IMR-90 (cell line): Measurements from ENCODE around the gene ACACB. TPM values are rescaled to one million over a fixed set of nuclear protein-coding genes. Genes with fewer than 3 reads are reported as not detected.

Experiments
- ATAC-seq: fragments of 200-7000 bp; cut with Tn5 transposase; 2 replicates; pipeline ENCODE4 v1.9.1; 2020; ENCODE audit warnings: low read depth, mild to moderate bottlenecking, moderate library complexity
- BruUV-seq: library from RNA; stranded (reverse); fragments of 400-500 nt; replicated peaks from 2 replicates; lab custom pipeline; 2021; lab: Mats Ljungman, UMichigan
- CTCF ChIA-PET: fragments of 300-600 bp; formaldehyde crosslinking; extraction: SDS; loops from one replicate; lab custom pipeline; 2021; ENCODE audit warnings: antibody characterized with exemption; lab: Yijun Ruan, JAX
- POLR2A ChIA-PET: fragments of 300-600 bp; sonication (Branson Sonifier 250); formaldehyde crosslinking; loops from one replicate; lab custom pipeline; 2022; ENCODE audit warnings: antibody characterized with exemption; ENCODE audit not compliant: unreplicated experiment; lab: Charles Lee
- DNase-seq: peaks from one replicate; pipeline ENCODE4 v3.0.0; 2013
- H2AFZ ChIP-seq: replicated peaks from 2 replicates; pipeline ENCODE3; 2013; ENCODE audit warnings: low read length, mild to moderate bottlenecking; ENCODE audit not compliant: poor library complexity
- H2AK5ac ChIP-seq: 2 replicates; pipeline ENCODE4 v1.6.1; 2013; ENCODE audit warnings: low read depth, low read length, inconsistent platforms
- H2AK9ac ChIP-seq: replicated peaks from 2 replicates; pipeline ENCODE3; 2013; ENCODE audit warnings: mild to moderate bottlenecking, low read depth, low read length, moderate library complexity; ENCODE audit not compliant: poor library complexity
- H2BK120ac ChIP-seq: 2 replicates; pipeline ENCODE4 v1.6.1; 2013; ENCODE audit warnings: low read depth, low read length, inconsistent platforms
- H2BK15ac ChIP-seq: 3 replicates; pipeline ENCODE4 v1.6.1; 2013; ENCODE audit warnings: low read depth, low read length, inconsistent platforms
- H2BK20ac ChIP-seq: 2 replicates; pipeline ENCODE4 v1.6.1; 2013; ENCODE audit warnings: low read depth, mild to moderate bottlenecking, inconsistent platforms, low read length, moderate library complexity
- H2BK5ac ChIP-seq: 2 replicates; pipeline ENCODE4 v1.6.1; 2013; ENCODE audit warnings: mild to moderate bottlenecking, low read depth, low read length, inconsistent platforms; ENCODE audit not compliant: poor library complexity, severe bottlenecking
- H3K14ac ChIP-seq: replicated peaks from 2 replicates; pipeline ENCODE4 v1.6.1; 2013; ENCODE audit warnings: low read depth, low read length, inconsistent platforms
- H3K18ac ChIP-seq: 2 replicates; pipeline ENCODE4 v1.6.1; 2013; ENCODE audit warnings: low read depth, low read length, control low read depth
- H3K23ac ChIP-seq: 2 replicates; pipeline ENCODE4 v1.6.1; 2013; ENCODE audit warnings: low read depth, low read length, inconsistent platforms
- H3K27ac ChIP-seq: 2 replicates; pipeline ENCODE4 v1.5.1; 2013; ENCODE audit warnings: mild to moderate bottlenecking, control low read depth, low read length; ENCODE audit not compliant: insufficient read depth
- H3K27me3 ChIP-seq: 2 replicates; pipeline ENCODE4 v1.6.1; 2013; ENCODE audit warnings: low read length; ENCODE audit not compliant: control insufficient read depth, insufficient read depth
- H3K36me3 ChIP-seq: 2 replicates; pipeline ENCODE4 v1.6.1; 2013; ENCODE audit warnings: low read length, mixed read lengths; ENCODE audit not compliant: control insufficient read depth, insufficient read depth
- H3K4ac ChIP-seq: 2 replicates; pipeline ENCODE4 v1.6.1; 2013; ENCODE audit warnings: low read depth, low read length, inconsistent platforms
- H3K4me1 ChIP-seq: 2 replicates; pipeline ENCODE4 v1.6.1; 2013; ENCODE audit warnings: low read length, mixed read lengths; ENCODE audit not compliant: control insufficient read depth, insufficient read depth
- H3K4me2 ChIP-seq: 2 replicates; pipeline ENCODE4 v1.6.1; 2013; ENCODE audit warnings: low read depth, mild to moderate bottlenecking, control low read depth, low read length, moderate library complexity
- H3K4me3 ChIP-seq: 2 replicates; pipeline ENCODE4 v1.5.1; 2013; ENCODE audit warnings: low read depth, mild to moderate bottlenecking, control low read depth, low read length, moderate library complexity; ENCODE audit not compliant: insufficient read depth
- H3K56ac ChIP-seq: 2 replicates; pipeline ENCODE4 v1.6.1; 2013; ENCODE audit warnings: low read length, inconsistent platforms; ENCODE audit not compliant: insufficient read depth; ENCODE audit errors: extremely low read depth
- H3K79me1 ChIP-seq, 2 experiments: 2 replicates each; pipeline ENCODE4 v1.6.1; 2013; ENCODE audit warnings: low read length in 2 of 2, inconsistent platforms in 1 of 2, low read depth in 1 of 2
- H3K9ac ChIP-seq: 2 replicates; pipeline ENCODE4 v1.6.1; 2013; ENCODE audit warnings: low read depth, low read length, control low read depth
- H3K9me1 ChIP-seq: 2 replicates; pipeline ENCODE4 v1.6.1; 2013; ENCODE audit warnings: low read length, inconsistent platforms; ENCODE audit not compliant: insufficient read depth
- H3K9me3 ChIP-seq: 2 replicates; pipeline ENCODE4 v1.6.1; 2013; ENCODE audit warnings: low read length; ENCODE audit not compliant: control insufficient read depth, insufficient read depth
- H4K20me1 ChIP-seq: 2 replicates; pipeline ENCODE4 v1.6.1; 2013; ENCODE audit warnings: low read length, inconsistent platforms; ENCODE audit not compliant: insufficient read depth
- H4K5ac ChIP-seq: 2 replicates; pipeline ENCODE4 v1.6.1; 2013; ENCODE audit warnings: mild to moderate bottlenecking, low read depth, low read length, control low read depth
- H4K8ac ChIP-seq, 2 experiments: 2 replicates each; pipeline ENCODE4 v1.6.1; 2013; ENCODE audit warnings: low read depth in 2 of 2, low read length in 2 of 2, control low read depth in 1 of 2, inconsistent platforms in 1 of 2
- H4K91ac ChIP-seq: 2 replicates; pipeline ENCODE4 v1.6.1; 2013; ENCODE audit warnings: low read depth, low read length, inconsistent platforms; ENCODE audit not compliant: insufficient read depth
- CEBPB ChIP-seq: IDR thresholded peaks from 2 replicates; pipeline ENCODE4 v1.6.1; 2012; ENCODE audit warnings: low read depth, low read length, improper control_type of control experiment
- CHD1 ChIP-seq: IDR thresholded peaks from 2 replicates; pipeline ENCODE4 v1.6.1; 2012; ENCODE audit warnings: low read depth, low read length, improper control_type of control experiment
- FOS ChIP-seq: fragments of 150-350 bp; IDR thresholded peaks from 2 replicates; pipeline ENCODE4 v1.6.1; 2016; ENCODE audit warnings: low read depth, low read length
- MAFK ChIP-seq: IDR thresholded peaks from 2 replicates; pipeline ENCODE4 v1.6.1; 2012; ENCODE audit warnings: low read depth, low read length, improper control_type of control experiment
- MXI1 ChIP-seq: IDR thresholded peaks from 2 replicates; pipeline ENCODE4 v1.6.1; 2012; ENCODE audit warnings: low read depth, mild to moderate bottlenecking, low read length, moderate library complexity, borderline replicate concordance
- NFE2L2 ChIP-seq: fragments of 150-350 bp; IDR thresholded peaks from 2 replicates; pipeline ENCODE4 v1.6.1; 2016; ENCODE audit warnings: low read depth, mild to moderate bottlenecking, low read length
- RCOR1 ChIP-seq: IDR thresholded peaks from 2 replicates; pipeline ENCODE4 v1.6.1; 2012; ENCODE audit warnings: mild to moderate bottlenecking, low read length, improper control_type of control experiment; ENCODE audit not compliant: insufficient replicate concordance
- RFX5 ChIP-seq: IDR thresholded peaks from 2 replicates; pipeline ENCODE4 v1.8.0; 2012; ENCODE audit warnings: low read depth, mild to moderate bottlenecking, low read length, moderate library complexity
- SMC3 ChIP-seq: fragments of 150-350 bp; IDR thresholded peaks from 2 replicates; pipeline ENCODE4 v1.6.1; 2016; ENCODE audit warnings: low read depth, mild to moderate bottlenecking, antibody characterized with exemption, low read length, moderate library complexity
- WGBS, 2 experiments: methylation state at CpG; one replicate each; pipeline versions ENCODE4 v1.1.5 to v1.1.7; 2013; ENCODE audit warnings: missing lambda C conversion rate in 2 of 2; ENCODE audit not compliant: insufficient read length in 1 of 2; ENCODE audit errors: extremely low coverage in 2 of 2; 5-methylcytosine and 5-hydroxymethylcytosine counted together
- dilution Hi-C: fragments of 300-500 bp; cut with HindIII; formaldehyde crosslinking; loops from one replicate; pipeline ENCODE4 v1.14.3; 2018; ENCODE audit warnings: low sequenced_read_pairs; ENCODE audit not compliant: unreplicated experiment
- in situ Hi-C: fragments of 300-500 bp; cut with MboI; formaldehyde crosslinking; loops from 3 replicates; pipeline ENCODE4 v1.14.3; 2019; ENCODE audit warnings: low sequenced_read_pairs, inconsistent platforms, mixed read lengths
- intact Hi-C: fragments of 100-400 bp; cut with micrococcal nuclease; formaldehyde crosslinking; loops from 2 replicates; pipeline ENCODE4 v1.10.0; 2022
- polyA plus RNA-seq, 3 experiments: library from polyadenylated mRNA; depleted of rRNA; stranded (reverse); fragments of >200 nt; gene quantifications; 2 replicates each; pipeline ENCODE4 v1.2.3, GENCODE V29; 2012; ENCODE audit warnings: low replicate concordance in 1 of 3
- total RNA-seq: library from RNA; depleted of rRNA; stranded (reverse); fragments of >200 nt; gene quantifications from 2 replicates; pipeline ENCODE4 v1.2.3, GENCODE V29; 2012
- TF ChIP-seq, protein P1 (sequence below): fragments of 150-350 bp; IDR thresholded peaks from 2 replicates; pipeline ENCODE4 v1.6.1; 2017; ENCODE audit warnings: mild to moderate bottlenecking, antibody characterized with exemption, low read length, low read depth

The ACACB gene
- total and polyA plus RNA-seq, 2 of the 4 experiments (the other 2 are of a cell fraction) = 2.0 to 2.1 TPM

DNA sequence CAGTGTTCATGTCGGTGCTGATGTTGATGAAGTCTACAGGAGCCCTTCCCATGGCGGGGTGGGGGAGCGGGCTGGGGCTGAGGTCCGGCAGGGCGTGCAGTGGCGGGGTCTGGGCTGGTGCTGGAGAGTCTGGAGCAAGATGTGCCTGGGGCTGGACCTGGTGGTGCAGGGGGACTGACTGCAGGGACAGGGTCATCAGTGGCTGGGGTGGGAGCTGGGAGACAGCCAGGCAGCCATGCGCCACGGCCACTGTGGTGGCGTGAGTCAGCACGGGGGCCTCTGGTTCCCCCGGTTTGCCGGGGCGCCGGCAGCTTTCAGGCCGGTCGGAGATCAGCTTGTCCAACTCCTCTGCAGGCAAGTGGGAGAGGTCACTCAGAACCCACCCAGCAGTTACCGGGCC lies 165.1 kb downstream of the ACACB start:
- POLR2A ChIA-PET = no interaction called here
- H3K23ac ChIP-seq = no peak overlapping the region
- no peak overlapping the region for H4K5ac ChIP-seq
- H3K9me1 ChIP-seq = 0 out of 2 replicates have a peak, but pooled peaks cover 5% of the 10 kb centered on the region
- in situ Hi-C loops (no loop called here), dilution Hi-C loops (no loop called here), intact Hi-C loops (no loop called here)
- no peak overlapping the region for H3K14ac ChIP-seq
- 76% methylated on average over 10 of the region's 17 CpGs; no CpG with 5 or more reads in 1 of the 2 experiments for WGBS, 2 experiments
- H3K56ac ChIP-seq = no peak overlapping the region
- H3K9me3 ChIP-seq = no peaks in the 10 kb centered on the region
- H2AFZ ChIP-seq = no peak overlapping the region
- H4K91ac ChIP-seq = no peak overlapping the region
- CTCF ChIA-PET = no interaction called here
- H2BK15ac ChIP-seq = no peak overlapping the region
- H3K4me1 ChIP-seq = no peaks in the 10 kb centered on the region
- H3K9ac ChIP-seq = no peak overlapping the region
- no peaks in the 10 kb centered on the region for H3K79me1 ChIP-seq
- DNase-seq (no peak), ATAC-seq (no peak)
- peaks cover 3% of the 10 kb centered on the region; the same call in 1 of the 2 replicates for H3K27me3 ChIP-seq
- no peaks in the 10 kb centered on the region for H4K20me1 ChIP-seq
- no peak overlapping the region for H3K4ac ChIP-seq
- no peak overlapping the region for H3K18ac ChIP-seq
- H4K8ac ChIP-seq = no peak overlapping the region
- H2BK20ac ChIP-seq = no peak overlapping the region
- no peak overlapping the region for H2BK5ac ChIP-seq
- H2BK120ac ChIP-seq = no peak overlapping the region
- TF ChIP-seq RCOR1 (no peak), SMC3 (no peak), FOS (no peak), CEBPB (no peak), RFX5 (no peak), CHD1 (no peak), MXI1 (no peak), NFE2L2 (no peak), MAFK (no peak)
- TF ChIP-seq, protein P1, sequence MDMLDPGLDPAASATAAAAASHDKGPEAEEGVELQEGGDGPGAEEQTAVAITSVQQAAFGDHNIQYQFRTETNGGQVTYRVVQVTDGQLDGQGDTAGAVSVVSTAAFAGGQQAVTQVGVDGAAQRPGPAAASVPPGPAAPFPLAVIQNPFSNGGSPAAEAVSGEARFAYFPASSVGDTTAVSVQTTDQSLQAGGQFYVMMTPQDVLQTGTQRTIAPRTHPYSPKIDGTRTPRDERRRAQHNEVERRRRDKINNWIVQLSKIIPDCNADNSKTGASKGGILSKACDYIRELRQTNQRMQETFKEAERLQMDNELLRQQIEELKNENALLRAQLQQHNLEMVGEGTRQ = no peak
- H3K4me2 ChIP-seq = no peak overlapping the region
- no peak overlapping the region for H3K4me3 ChIP-seq
- no peaks in the 10 kb centered on the region for H3K36me3 ChIP-seq
- H2AK5ac ChIP-seq = no peak overlapping the region
- H2AK9ac ChIP-seq = no peak overlapping the region
- BruUV-seq = no TSS peak
- no peak overlapping the region for H3K27ac ChIP-seq
